Measurements from ENCODE around the gene WHAMM.
"Not testable (repeated sequence)": the region's sequence is repeated elsewhere in the genome, so short reads cannot be mapped to it uniquely, and the experiment has no call there.

The WHAMM gene

GRCh38 chr15:82862886-82863285 is 53.5 kb downstream of the WHAMM start:
- in situ Hi-C loops (cut with HindIII; ENCODE audit: low sequenced_read_pairs): no loop called here

DNA sequence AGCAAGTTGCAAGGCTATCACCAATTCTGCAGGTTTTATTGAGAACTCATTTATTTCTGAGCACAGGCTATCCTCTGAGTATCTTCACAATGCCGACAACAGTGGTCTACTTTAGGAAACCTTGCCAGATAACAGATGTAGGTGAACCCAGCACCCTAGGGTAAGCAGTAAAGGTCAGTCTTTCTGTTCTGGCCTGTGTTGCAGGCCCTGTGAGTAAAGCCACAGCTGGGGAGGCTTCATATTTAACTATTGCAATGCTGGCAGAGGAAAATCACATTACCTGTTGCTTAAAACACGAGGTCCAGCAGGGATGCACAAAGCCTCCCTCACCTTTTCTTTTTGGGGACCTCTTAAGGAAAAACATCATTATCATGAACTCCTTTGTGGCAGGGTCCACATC is 55.5 kb downstream of the WHAMM start:
- in situ Hi-C loops (cut with HindIII; ENCODE audit: low sequenced_read_pairs): no loop called here

DNA sequence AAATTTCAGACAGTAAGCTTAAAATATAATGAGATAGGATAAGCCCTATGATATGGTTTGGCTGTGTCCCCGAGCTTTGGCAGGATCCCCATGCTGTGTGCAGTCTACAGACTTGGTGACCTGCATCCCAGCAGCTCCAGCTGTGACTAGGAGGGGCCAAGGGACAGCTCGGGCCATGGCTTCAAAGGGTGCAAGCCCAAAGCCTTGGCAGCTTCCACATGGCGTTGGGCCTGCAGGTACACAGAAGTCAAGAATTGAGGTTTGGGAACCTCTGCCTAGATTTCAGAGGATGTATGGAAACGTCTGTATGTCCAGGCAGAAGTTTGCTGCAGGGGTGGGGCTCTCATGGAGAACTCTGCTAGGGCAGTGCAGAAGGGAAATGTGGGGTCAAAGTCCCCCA is 56.2 kb downstream of the WHAMM start:
- in situ Hi-C loops (cut with HindIII; ENCODE audit: low sequenced_read_pairs): not testable (repeated sequence)

GRCh38 chr15:82865981-82866380 is 56.6 kb downstream of the WHAMM start:
- in situ Hi-C loops (cut with HindIII; ENCODE audit: low sequenced_read_pairs): not testable (repeated sequence)

DNA sequence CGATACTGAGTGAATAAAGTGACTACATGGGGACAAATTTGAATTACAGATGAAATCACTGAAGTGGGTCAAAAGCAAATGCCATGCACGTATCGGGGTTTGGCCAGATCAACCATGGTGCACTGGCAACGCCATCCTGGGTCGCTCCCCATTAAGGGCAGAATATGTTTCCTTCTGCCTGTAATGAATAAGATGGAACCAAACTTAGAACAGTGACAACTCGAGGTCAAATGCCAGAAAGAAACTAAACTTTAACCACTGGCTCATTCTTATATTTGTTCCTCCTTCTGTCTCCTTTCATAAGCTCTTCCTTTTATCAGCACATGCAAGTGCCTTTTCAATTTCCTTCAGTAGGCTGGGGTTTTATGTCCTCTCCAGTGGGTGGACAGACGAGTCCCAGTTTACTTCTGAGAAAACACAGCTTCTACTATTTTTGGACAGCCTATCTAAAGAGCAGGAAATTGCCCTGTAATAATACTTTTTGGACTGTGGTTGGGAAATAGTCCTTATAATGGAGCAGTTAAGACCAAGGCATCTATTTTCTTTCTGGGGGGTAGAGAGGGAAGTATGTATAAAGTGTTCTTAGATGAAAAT is 61.4 kb downstream of the WHAMM start:
- in situ Hi-C loops (cut with HindIII; ENCODE audit: low sequenced_read_pairs): no loop called here

DNA sequence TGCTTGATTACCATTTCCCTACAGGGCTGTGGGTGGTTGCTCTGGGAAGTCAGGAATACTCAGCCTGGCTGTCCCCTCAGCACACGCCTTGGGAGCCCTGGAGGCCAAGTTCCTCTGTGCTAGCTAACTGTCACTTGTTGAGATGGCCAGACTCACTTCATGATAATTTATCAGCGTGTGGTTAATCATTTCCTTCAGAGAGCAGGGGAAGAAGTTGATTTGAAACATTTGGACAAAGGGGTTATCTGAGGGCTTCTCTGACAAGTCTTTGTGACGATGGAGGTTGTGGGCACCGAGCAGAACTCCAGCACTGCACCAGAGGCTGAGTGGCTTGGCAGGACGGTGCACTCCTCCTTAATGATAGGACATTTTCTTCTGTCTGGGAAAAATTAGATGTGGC is 61.9 kb downstream of the WHAMM start:
- in situ Hi-C loops (cut with HindIII; ENCODE audit: low sequenced_read_pairs): no loop called here

- in situ Hi-C loops (cut with HindIII; ENCODE audit: low sequenced_read_pairs): no loop called here
Observed at GRCh38 chr15:82871832-82872484, 62.5 kb downstream of the WHAMM start.

DNA sequence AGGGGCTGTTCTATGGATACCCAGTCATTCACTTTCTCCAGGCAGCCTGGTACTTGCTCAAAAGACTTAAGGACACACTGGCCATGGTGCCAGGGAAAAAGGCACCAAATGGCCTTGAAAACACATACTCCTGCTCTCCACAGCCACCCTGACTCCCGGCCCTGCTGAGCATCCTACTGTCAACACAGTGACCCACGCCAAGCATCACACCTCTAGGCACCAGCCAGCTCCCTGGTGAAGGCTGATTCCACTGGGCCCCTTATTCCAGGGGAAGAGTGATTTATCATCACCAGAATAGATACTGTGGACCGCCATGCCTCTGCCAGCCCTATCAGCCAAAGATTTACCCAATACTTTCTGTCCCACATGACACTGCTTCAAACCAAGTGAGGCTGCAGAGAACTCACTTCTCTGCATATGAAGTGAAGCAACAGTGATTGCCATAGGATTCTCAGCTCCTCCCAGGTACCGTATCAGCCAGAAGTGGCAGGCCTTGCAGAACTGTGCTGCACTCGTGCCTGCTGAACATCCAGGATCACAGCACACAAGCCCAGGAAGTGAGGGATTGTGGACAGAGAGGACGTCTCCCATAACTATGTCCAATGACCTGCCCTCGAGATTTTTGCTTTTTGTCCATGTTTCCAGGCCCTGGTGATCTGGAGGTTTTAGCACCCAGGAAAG is 63.7 kb downstream of the WHAMM start:
- in situ Hi-C loops (cut with HindIII; ENCODE audit: low sequenced_read_pairs): no loop called here

DNA sequence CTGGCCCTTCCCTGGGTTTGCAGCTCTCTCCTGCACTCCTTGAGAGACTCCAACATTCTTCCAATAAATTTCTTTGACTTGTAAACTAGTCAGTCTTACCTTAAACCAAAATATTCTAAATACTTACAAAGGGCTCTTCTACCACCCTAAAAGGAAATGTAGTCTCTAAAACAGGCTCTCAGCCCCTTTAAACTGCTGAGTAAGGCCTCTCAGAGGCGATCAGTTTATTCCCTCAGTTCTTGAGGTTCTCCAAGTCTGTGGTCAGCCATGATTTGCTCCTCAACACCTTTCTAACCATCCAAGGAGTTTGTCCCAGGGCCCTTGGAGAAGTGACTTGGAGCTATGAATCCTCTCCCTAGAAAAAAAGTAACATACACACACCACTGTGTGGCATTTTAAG is 64.8 kb downstream of the WHAMM start:
- in situ Hi-C loops (cut with HindIII; ENCODE audit: low sequenced_read_pairs): no loop called here

DNA sequence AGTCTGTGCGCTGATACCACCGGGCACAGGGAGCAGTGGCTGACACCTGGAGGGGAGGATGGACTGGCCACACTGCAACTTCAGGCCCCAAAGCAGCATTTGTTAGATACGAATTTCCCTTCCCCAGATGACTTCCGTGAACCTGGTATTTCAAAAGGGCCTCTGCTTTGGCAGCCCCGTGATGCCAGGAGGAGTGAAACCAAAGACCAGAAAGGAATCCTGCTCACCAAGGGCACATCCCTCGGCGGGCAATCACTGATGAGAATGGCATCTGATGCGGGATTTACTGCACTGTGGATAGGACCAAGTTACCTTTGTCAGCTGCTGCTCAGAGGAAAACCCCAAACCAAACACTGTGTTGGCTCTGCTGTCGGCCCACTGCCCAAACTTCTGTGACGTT is 65.5 kb downstream of the WHAMM start:
- in situ Hi-C loops (cut with HindIII; ENCODE audit: low sequenced_read_pairs): no loop called here

GRCh38 chr15:82875411-82876003 is 66.1 kb downstream of the WHAMM start:
- in situ Hi-C loops (cut with HindIII; ENCODE audit: low sequenced_read_pairs): no loop called here

DNA sequence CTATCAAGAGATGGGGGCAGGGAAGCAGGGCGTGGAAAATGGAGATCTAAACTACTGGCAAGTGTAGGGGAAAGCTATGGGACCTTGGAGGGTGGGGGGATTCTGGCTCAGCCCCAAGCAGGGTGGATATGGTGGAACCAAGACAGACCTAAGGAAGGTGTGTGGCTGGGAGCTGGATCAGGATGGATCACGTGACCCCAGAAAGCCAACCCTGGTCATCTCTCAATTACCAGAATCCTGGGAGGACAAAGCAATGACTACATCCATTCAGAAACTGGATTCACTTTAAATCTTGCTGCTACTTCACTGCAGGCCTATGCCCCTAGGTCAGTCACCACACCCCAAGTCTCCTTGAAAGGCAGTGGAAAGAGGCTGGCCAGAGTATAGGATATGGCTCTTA is 68.4 kb downstream of the WHAMM start:
- in situ Hi-C loops (cut with HindIII; ENCODE audit: low sequenced_read_pairs): no loop called here

GRCh38 chr15:82878325-82878724 is 68.9 kb downstream of the WHAMM start:
- in situ Hi-C loops (cut with HindIII; ENCODE audit: low sequenced_read_pairs): no loop called here

- in situ Hi-C loops (cut with HindIII; ENCODE audit: low sequenced_read_pairs): no loop called here
Observed at GRCh38 chr15:82880704-82881103, 71.3 kb downstream of the WHAMM start.

GRCh38 chr15:82881747-82882146 is 72.3 kb downstream of the WHAMM start:
- in situ Hi-C loops (cut with HindIII; ENCODE audit: low sequenced_read_pairs): no loop called here

DNA sequence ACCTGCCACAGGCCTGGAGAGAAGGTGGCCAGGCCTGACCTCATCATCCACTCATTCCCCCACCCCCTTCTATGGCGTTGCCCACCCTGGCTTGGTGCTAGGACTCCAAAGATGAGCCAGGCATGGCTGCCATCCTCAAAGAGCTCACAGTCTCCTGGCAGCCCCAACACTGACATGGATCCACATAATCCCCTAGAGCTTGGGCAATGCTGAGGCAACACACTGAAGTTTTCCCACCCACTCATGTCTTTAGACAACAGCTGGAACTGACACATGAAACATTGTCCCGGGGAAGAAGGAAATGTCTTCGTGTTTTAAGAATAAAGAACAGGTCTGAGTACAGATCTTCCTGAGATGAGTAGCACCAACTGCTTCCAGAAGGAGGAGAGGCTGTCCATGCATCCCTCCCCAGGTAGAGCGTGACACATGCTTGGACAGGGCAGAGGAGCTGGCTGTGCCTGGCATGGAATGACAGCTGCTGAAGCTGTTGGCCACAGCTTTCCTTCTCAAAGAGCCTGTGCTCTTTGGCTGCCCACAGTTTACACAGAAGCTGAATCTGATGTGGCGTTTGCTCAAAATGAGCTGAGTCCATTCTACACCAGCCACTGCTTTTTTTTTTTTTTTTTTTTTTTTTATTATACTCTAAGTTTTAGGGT is 73.0 kb downstream of the WHAMM start:
- in situ Hi-C loops (cut with HindIII; ENCODE audit: low sequenced_read_pairs): no loop called here
